ENCODE results near the gene FST.

GRCh38 chr5:53463909-53464621 is 16.4 kb upstream of the FST start:
- TF ChIP-seq EP300 (IDR thresholded peaks at IDR 0.05): no peak
- TF ChIP-seq, protein P1, sequence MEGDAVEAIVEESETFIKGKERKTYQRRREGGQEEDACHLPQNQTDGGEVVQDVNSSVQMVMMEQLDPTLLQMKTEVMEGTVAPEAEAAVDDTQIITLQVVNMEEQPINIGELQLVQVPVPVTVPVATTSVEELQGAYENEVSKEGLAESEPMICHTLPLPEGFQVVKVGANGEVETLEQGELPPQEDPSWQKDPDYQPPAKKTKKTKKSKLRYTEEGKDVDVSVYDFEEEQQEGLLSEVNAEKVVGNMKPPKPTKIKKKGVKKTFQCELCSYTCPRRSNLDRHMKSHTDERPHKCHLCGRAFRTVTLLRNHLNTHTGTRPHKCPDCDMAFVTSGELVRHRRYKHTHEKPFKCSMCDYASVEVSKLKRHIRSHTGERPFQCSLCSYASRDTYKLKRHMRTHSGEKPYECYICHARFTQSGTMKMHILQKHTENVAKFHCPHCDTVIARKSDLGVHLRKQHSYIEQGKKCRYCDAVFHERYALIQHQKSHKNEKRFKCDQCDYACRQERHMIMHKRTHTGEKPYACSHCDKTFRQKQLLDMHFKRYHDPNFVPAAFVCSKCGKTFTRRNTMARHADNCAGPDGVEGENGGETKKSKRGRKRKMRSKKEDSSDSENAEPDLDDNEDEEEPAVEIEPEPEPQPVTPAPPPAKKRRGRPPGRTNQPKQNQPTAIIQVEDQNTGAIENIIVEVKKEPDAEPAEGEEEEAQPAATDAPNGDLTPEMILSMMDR (IDR thresholded peaks at IDR 0.05): no peak

All from esophagus muscularis mucosa (tissue), 3 donors.